HCT116 (cell line): ENCODE results near the gene LRCH3.

Experiments
- ATF3 ChIP-seq: IDR thresholded peaks from 2 replicates; pipeline ENCODE4 v1.6.1; 2012
- CEBPB ChIP-seq: IDR thresholded peaks from 2 replicates; pipeline ENCODE4 v1.6.1; 2012; ENCODE audit warnings: low read depth
- CTCF ChIP-seq, 3 experiments: fragments of 200-600 bp in 1 of 3; sonication (generic) in 1 of 3; IDR thresholded peaks in 2 of 3; conservative IDR thresholded peaks in 1 of 3; 2 replicates each; pipeline ENCODE4 v1.5.1; 2012 to 2017; ENCODE audit warnings: low read depth in 2 of 3, low read length in 2 of 3, antibody characterized with exemption in 1 of 3, borderline replicate concordance in 1 of 3, control low read depth in 1 of 3, mild to moderate bottlenecking in 1 of 3, mixed read lengths in 1 of 3, mixed run types in 1 of 3, moderate library complexity in 1 of 3; ENCODE audit not compliant: insufficient read depth in 1 of 3
- EZH2phosphoT487 ChIP-seq: fragments of 200-600 bp; IDR thresholded peaks from 2 replicates; pipeline ENCODE4 v1.6.1; 2018; ENCODE audit warnings: antibody characterized with exemption, borderline replicate concordance
- MAX ChIP-seq: IDR thresholded peaks from 2 replicates; pipeline ENCODE4 v1.6.1; 2012
- POLR2A ChIP-seq: IDR thresholded peaks from 2 replicates; pipeline ENCODE4 v1.7.0; 2011; ENCODE audit warnings: borderline replicate concordance; ENCODE audit not compliant: insufficient read depth, insufficient read length; ENCODE audit errors: extremely low read depth
- REST ChIP-seq: IDR thresholded peaks from 2 replicates; pipeline ENCODE4 v1.6.1; 2012; ENCODE audit warnings: low read depth
- SRF ChIP-seq: IDR thresholded peaks from 2 replicates; pipeline ENCODE4 v1.6.1; 2012; ENCODE audit warnings: low read depth
- TCF7L2 ChIP-seq: IDR thresholded peaks from 2 replicates; pipeline ENCODE4 v1.7.0; 2011; ENCODE audit warnings: borderline replicate concordance, inconsistent platforms; ENCODE audit not compliant: insufficient read depth, insufficient read length; ENCODE audit errors: extremely low read depth
- YY1 ChIP-seq: IDR thresholded peaks from 2 replicates; pipeline ENCODE4 v1.6.1; 2011; ENCODE audit warnings: low read length, low read depth, moderate library complexity, mild to moderate bottlenecking; ENCODE audit not compliant: insufficient replicate concordance; ENCODE audit errors: extremely low read depth

- TF ChIP-seq MAX = no peak
- no peak for TF ChIP-seq YY1
- no peak for TF ChIP-seq EZH2phosphoT487
- no peak for TF ChIP-seq CEBPB
- no peak for TF ChIP-seq TCF7L2
- no peak for TF ChIP-seq ATF3
- no peak for TF ChIP-seq POLR2A
- no peak for TF ChIP-seq CTCF (IDR thresholded peaks at IDR 0.05 in 2 of 3, conservative IDR thresholded peaks at IDR 0.05 in 1 of 3; ENCODE audit: borderline replicate concordance in 1 of 3, insufficient read depth in 1 of 3, low read depth in 2 of 3, low read length in 2 of 3)
- no peak for TF ChIP-seq SRF
- no peak for TF ChIP-seq REST
Observed at GRCh38 chr3:197881270-197881969, 90.4 kb downstream of the LRCH3 start.
